Medulla oblongata (tissue), 1 donor: ENCODE data around the gene USB1.

Experiments
- DNase-seq: peaks from one replicate; pipeline ENCODE4 v3.0.0-alpha.2; 2015; ENCODE audit errors: extremely low spot score

Gene USB1

GRCh38 chr16:58019866-58020538 is 18.8 kb downstream of the USB1 start:
- no peak for DNase-seq

GRCh38 chr16:58020628-58021521 is 19.7 kb downstream of the USB1 start:
- peak; percentile 75 for DNase-seq

DNA sequence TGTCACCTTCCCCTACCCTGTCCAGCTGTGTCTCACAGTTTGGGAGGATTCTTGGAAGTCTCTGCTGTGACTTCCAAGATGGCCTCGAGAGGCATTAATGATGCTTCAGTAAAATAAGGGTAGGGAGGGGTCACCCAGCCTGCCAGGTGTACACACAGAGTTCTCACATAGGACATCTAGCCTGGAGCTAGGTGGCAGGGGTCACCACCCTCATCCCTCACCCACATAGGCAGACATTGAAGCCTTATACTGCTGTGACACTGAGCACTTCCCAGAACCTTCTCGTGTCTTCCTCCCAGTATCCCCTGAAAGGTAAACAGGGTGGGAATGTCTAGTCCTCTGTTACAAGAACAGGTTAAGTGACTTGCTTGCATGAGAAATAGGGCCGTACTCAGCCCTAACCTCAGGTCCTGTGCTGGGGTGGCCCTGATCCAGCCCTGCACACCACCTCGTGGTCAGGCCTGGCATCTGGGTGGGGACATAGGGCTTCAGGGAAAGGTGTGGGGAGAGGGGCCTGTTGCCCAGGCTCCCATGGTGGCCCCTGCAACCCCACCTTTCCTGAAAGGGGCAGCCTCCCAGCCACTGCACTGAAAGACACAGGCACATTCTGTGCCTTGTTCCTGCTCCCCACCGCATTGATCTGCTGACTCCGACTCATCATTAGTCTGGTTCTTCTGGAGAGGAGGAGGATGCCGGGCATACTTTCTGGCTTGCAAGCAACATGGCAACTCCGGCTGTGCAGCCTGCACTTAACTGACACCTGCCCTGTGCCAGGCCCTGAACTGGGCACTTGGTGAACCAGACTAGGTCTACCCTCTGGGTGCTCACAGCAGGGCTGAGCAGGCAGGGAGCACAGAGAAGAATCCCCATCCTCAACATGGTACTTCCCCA is 20.7 kb downstream of the USB1 start:
- DNase-seq: no peak

DNA sequence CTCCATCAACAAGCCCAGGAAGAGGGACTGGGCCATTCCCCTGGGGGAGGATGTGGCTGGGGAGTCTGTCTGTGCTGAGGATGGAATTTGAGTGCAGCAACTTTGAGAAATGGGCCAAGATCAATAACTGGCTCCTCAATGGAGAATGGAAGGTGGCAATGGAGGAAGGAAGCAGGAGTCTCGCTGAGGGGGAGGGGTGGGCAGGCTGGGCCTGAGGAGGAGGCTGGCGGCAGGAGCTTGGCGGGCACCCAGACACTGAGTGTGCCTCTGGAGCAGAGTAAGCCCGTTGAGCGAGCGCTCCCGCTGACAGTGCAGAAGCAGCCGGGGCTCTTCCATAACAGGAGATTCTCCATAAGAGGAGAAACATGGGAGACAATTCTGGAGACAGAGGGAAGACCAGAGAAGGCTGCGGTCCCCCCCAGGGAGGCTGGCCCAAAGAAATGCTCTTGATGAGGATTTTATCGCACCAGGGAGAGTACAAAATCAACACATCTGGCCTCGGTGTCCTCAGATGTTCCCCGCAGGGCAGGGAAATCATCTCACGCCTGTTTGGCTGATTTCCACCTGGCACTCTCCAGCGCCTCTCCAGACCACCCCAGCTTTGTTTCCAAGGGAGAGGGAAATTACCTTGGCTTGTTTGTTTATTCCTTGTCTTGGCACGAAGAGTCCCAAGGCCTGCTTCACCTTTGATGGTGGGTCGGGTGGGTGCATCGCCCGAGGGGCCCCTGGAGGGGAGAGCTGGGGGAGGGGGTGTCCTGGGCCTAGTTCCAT is 21.6 kb downstream of the USB1 start:
- peak; percentile 59 for DNase-seq

- no peak for DNase-seq
These were observed 23.5 kb downstream of the USB1 start for GRCh38 chr16:58024486-58025350.

DNA sequence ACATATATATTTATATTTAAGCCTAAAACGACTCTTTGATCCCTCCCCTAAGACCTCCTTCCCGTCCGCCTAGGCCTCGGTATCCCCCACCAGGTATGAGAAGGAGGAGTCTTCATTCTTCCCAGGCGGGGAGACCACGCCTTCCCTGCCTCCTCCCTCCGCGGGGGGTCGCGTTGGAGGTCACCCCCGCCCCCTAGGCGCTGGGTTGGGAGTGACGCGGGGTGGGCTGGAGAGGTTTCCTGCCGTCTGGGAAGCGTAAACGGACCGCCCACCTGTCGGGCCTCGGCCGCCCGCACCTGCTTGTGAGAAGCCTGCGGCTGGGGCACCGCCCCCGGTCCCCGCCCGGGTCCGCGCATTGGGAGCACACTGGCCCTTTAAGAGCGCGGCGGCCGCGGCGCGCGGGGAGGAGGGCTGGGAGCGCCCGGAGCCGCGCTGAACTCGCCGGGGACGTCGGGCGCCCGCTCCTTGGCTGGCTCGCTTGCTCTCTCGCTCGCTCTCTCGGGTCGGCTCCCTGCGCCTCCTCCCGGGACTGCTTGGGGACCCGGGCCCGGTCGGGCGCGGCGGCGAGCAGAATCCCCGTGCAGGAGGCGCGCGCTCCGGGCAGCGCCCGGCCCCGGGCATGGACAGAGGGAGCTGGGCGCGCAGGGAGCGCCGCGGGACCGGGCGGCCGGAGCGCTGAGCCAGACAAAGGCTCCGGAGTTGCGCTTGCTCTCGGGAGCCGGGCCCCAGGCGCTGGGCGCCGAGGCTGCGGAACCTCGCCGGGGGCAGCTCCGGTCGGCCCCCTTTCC is 24.3 kb downstream of the USB1 start, which contains the start of gene MMP15:
MMP15 (plus strand) TSS at position 404 of the 788 bp plus-strand sequence. CDS start 597 bp downstream, outside the sequence.
- DNase-seq: peak; percentile 50

DNA sequence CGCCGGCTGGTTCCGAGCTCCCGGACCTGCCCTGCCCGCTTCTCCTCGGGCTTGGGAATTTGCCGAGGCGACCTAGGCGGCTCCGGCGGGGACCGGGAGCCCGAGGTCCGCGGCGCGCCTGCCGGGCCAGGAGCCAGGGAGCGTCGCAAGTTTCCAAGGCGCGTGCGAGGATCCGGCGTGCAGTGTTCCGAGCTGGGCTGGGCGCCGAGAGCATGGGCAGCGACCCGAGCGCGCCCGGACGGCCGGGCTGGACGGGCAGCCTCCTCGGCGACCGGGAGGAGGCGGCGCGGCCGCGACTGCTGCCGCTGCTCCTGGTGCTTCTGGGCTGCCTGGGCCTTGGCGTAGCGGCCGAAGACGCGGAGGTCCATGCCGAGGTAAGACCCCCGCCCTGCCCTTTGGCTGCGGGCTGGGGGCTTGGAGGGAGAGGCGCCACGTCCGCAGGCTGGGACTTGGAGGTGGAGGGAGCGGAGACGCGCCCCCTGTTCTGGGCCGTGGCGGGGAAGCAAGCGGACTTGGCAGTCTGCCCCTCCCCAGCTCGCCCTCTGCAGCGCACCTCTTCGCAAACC is 25.0 kb downstream of the USB1 start:
- no peak for DNase-seq

DNA sequence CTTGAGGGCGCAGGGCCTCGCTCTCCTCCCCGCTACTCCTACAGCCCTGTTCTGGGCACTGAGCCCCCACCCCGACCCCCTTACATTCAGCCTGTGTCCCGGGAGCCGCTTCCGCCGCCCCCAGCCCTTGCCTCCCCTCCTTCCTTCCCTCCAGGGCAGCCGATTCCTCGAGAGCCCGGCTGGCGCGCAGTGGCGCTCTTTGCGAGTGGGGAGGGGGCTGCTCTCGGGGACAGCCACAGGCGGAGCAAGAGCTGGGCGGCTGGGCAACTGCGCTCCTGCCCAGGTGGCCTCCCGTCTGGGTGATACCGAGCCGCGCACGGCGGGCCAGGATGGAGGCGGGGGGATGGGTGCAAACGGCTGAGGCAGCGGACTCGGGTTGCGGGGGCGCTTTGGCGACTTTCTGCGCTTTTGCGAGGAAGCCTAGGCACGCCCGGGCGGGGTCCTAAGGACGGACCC is 25.5 kb downstream of the USB1 start:
- no peak for DNase-seq

DNA sequence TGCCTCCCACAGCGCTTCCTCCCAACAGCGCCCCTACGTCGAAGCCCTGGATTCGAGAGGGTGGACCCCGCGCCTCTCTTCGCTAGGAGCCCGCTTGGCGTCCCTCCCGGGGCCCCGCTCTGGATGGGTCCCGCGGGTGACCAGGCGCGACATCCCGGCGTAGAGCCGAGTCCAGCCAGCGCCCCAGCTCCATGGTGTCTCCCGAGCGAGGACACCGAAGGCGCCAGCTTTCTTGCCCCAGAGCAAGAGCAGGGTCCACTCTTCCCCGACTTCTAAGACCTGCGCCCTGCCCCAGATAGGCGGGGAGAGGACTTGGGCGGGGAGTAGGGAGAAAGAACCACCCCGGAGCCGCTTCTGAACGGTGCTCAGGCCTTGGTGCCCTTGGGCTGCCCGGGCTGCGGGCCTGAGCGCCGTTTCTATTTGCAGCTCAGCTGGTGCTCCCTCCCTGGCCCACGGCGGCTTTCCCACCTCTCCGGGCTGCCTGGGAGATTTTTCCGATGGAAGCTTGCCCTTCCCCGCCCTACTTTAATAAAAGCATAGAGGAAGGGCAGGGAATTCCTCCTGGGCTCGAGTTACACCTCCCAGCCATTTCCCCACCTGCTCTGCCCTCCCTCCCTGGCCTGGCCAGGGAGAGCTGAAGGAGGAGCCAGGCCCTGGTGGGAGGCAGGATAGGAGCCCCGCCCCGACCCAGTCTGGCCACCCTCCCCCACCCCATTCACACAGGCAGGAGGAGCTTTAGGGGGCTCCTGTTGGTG is 26.1 kb downstream of the USB1 start:
- DNase-seq: no peak

DNA sequence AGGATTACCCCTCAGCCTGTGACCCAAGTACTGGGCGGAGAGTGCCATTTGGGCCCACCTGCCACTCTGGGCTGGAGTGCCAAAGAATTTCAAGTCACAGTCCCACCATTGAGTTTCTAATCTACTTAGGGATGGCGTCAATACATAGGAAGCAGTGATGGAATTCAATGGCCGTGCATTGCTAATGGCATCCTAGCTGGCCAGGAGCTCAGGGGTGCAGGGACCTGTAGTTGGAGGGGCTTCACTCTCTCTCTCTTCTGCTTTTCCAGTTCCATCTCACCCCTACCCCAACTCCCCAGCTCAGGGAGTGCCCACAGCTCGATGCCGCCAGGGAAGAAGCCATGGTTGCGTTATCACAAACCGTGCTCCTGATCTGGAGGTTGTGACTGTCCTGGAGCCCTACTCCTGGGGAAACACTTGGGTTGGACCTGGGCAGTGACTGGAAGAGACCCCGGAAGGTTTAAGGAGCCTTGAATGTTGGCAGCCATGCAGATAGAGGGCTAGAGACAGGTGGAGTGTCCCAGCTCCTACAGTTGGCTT is 26.8 kb downstream of the USB1 start:
- DNase-seq: no peak

GRCh38 chr16:58028541-58029070 is 27.4 kb downstream of the USB1 start:
- no peak for DNase-seq

GRCh38 chr16:58029410-58029809 is 28.2 kb downstream of the USB1 start:
- no peak for DNase-seq

- DNase-seq: no peak
These were observed 29.1 kb downstream of the USB1 start for GRCh38 chr16:58030136-58030840.

DNA sequence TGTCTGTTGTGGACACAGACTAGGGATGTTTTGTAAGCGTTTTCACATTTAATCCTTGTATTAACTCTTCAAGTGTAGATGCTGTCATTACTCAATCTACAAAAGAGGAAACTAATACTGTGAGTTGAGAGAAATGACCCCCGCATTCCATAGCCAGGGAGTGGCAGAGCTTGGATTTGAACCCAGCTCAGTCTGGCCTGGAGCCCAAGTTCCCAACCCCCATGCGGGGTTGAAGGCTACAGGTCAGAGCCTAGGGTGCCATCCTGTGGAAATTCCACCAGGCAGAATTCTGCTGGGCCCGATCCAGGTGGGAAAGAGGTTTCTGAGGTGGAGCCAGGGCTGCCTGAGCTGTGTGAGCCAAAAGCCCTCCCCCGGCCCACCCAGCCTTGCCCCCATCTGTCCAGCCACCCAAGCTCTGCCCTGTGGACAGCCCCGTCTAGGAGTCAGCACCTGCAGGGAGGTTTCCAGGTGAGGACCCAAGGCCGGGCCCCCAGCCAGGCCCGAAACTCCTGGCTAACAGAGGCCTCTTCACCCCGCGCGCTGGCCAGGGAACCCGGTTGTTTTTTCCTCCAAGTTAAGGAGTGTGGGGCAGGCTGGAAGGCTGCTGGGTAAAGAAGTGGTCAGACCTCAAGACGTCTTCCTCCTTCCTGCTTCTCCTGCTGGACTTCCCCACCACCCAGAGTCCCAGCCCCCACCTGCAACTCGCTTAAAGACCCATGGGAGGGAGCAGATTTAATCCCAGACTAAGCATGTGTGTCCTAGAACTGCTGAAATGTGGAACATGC is 30.0 kb downstream of the USB1 start:
- DNase-seq: no peak

DNA sequence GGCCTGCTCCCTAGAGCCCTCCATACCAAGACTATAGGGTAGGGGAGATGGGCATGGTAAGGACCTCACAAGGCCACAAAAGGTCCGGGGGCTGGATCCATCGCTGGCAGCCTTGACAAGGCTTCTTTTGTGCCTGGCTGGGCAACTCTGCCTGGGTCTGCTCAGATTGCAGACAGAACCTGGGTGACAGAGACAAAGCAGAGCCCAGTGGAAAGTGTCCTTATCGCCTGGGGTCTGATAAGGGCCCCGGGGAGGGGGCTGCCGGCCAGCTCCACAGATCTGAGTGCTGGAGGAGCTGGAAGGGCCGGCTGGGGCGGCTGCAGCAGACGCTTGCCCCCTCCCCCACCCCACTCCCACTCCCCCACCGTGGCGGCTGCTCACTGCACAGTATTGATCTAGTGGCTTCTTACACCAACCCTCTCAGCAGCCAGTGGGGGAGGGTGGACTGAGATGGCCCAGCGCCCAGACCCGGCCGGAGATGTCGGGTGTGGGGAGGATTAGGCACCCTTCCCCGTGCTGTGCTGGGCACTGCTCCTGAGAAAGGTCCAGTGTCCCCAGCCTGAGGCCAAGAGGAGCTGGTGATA is 31.6 kb downstream of the USB1 start:
- peak; percentile 75 for DNase-seq
